HCT116 (cell line): ENCODE results near the gene ACBD4. TPM values are rescaled to one million over a fixed set of nuclear protein-coding genes. Genes with fewer than 3 reads are reported as not detected.

Source experiments
- ATAC-seq: fragments of 200-7000 bp; cut with Tn5 transposase; 2 replicates; pipeline ENCODE4 v1.9.1; 2020; ENCODE audit warnings: mild to moderate bottlenecking, moderate library complexity
- BruUV-seq: library from RNA; stranded (reverse); fragments of 400-500 nt; replicated peaks from 2 replicates; lab custom pipeline; 2021; lab: Mats Ljungman, UMichigan
- CTCF ChIA-PET: fragments of 300-600 bp; sonication (Branson Sonifier 250); formaldehyde crosslinking; loops from one replicate; lab custom pipeline; 2021; ENCODE audit warnings: antibody characterized with exemption; lab: Charles Lee
- POLR2A ChIA-PET: fragments of 300-600, 350-600 bp; sonication (Branson Sonifier 250); formaldehyde crosslinking; loops from one replicate; lab custom pipeline; 2021; ENCODE audit warnings: antibody characterized with exemption; lab: Charles Lee
- RAD21 ChIA-PET, 2 experiments: fragments of 300-600 bp; sonication (Branson Sonifier 250); formaldehyde crosslinking; loops; one replicate each; lab custom pipeline; 2023; ENCODE audit warnings: low total read pairs in 2 of 2; ENCODE audit not compliant: uncharacterized antibody in 2 of 2, unreplicated experiment in 2 of 2, low non-redundant PET in 1 of 2; lab: Charles Lee
- DNase-seq: peaks from one replicate; pipeline ENCODE4 v3.0.0-alpha.2; 2010; ENCODE audit warnings: low read depth, low spot score
- H2AFZ ChIP-seq: fragments of 200-600 bp; shearing (Covaris generic), sonication (generic); 2 replicates; pipeline ENCODE4 v1.6.1; 2017; ENCODE audit warnings: low read depth, mixed run types, mixed read lengths, antibody characterized with exemption, low read length; ENCODE audit not compliant: poor library complexity, severe bottlenecking
- H3K27ac ChIP-seq: 2 replicates; pipeline ENCODE4 v1.5.1; 2012; ENCODE audit warnings: low read depth, low read length
- H3K27me3 ChIP-seq: fragments of 200-600 bp; sonication (generic); 2 replicates; pipeline ENCODE4 v1.6.1; 2016; ENCODE audit warnings: mixed run types, low read length, mixed read lengths; ENCODE audit not compliant: insufficient read depth
- H3K36me3 ChIP-seq, 2 experiments: fragments of 200-500 bp in 1 of 2; fragments of 200-600 bp in 1 of 2; sonication (Bioruptor generic) in 1 of 2; sonication (generic) in 1 of 2; 2 replicates each; pipeline versions ENCODE4 v1.5.1 to v1.6.1; 2014 to 2016; ENCODE audit warnings: low read length in 2 of 2, inconsistent platforms in 1 of 2, mixed read lengths in 1 of 2, mixed run types in 1 of 2; ENCODE audit not compliant: insufficient read depth in 2 of 2, control insufficient read depth in 1 of 2
- H3K4me1 ChIP-seq, 2 experiments: fragments of 200-600 bp in 1 of 2; sonication (generic) in 1 of 2; 2 replicates each; pipeline versions ENCODE4 v1.5.1 to v1.6.1; 2012 to 2017; ENCODE audit warnings: low read length in 2 of 2, inconsistent platforms in 1 of 2, mild to moderate bottlenecking in 1 of 2, mixed read lengths in 1 of 2, mixed run types in 1 of 2, moderate library complexity in 1 of 2; ENCODE audit not compliant: insufficient read depth in 2 of 2, control insufficient read depth in 1 of 2
- H3K4me2 ChIP-seq: fragments of 200-600 bp; sonication (generic); 2 replicates; pipeline ENCODE4 v1.6.1; 2017; ENCODE audit warnings: mixed run types, low read length, mixed read lengths
- H3K4me3 ChIP-seq, 2 experiments: fragments of 200-600 bp in 1 of 2; sonication (generic) in 1 of 2; replicated peaks in 1 of 2; 2 replicates each; pipeline ENCODE4 v1.5.1; 2011 to 2016; ENCODE audit warnings: low read length in 2 of 2, control low read depth in 1 of 2, low read depth in 1 of 2, mild to moderate bottlenecking in 1 of 2, mixed read lengths in 1 of 2, mixed run types in 1 of 2
- H3K79me2 ChIP-seq: fragments of 200-600 bp; sonication (generic); 2 replicates; pipeline ENCODE4 v1.6.1; 2017; ENCODE audit warnings: mild to moderate bottlenecking, mixed run types, low read length, moderate library complexity, mixed read lengths; ENCODE audit not compliant: insufficient read depth
- H3K9ac ChIP-seq: fragments of 200-600 bp; sonication (generic); 2 replicates; pipeline ENCODE4 v1.6.1; 2016; ENCODE audit warnings: low read length, mixed read lengths
- H3K9me2 ChIP-seq: fragments of 200-600 bp; sonication (generic), shearing (Covaris generic); 2 replicates; pipeline ENCODE4 v1.6.1; 2017; ENCODE audit warnings: mixed run types, mild to moderate bottlenecking, moderate library complexity; ENCODE audit not compliant: insufficient read depth
- H3K9me3 ChIP-seq, 2 experiments: fragments of 200-500 bp in 1 of 2; fragments of 200-600 bp in 1 of 2; sonication (Bioruptor generic) in 1 of 2; sonication (generic) in 1 of 2; 2 replicates each; pipeline ENCODE4 v1.6.1; 2014 to 2017; ENCODE audit warnings: low read length in 2 of 2, mixed read lengths in 2 of 2, inconsistent platforms in 1 of 2, low read depth in 1 of 2, mild to moderate bottlenecking in 1 of 2, mixed run types in 1 of 2, moderate library complexity in 1 of 2; ENCODE audit not compliant: control insufficient read depth in 1 of 2, insufficient read depth in 1 of 2
- H4K20me1 ChIP-seq: fragments of 200-600 bp; sonication (generic), shearing (Covaris generic); 2 replicates; pipeline ENCODE4 v1.6.1; 2017; ENCODE audit warnings: mixed run types, mild to moderate bottlenecking, moderate library complexity; ENCODE audit not compliant: insufficient read depth
- CBX3 ChIP-seq: IDR thresholded peaks from 2 replicates; pipeline ENCODE4 v1.6.1; 2012; ENCODE audit warnings: low read depth
- CEBPB ChIP-seq: IDR thresholded peaks from 2 replicates; pipeline ENCODE4 v1.6.1; 2012; ENCODE audit warnings: low read depth
- ELF1 ChIP-seq: IDR thresholded peaks from 2 replicates; pipeline ENCODE4 v1.6.1; 2012; ENCODE audit warnings: low read depth, borderline replicate concordance
- EZH2 ChIP-seq: fragments of 200-600 bp; sonication (generic); IDR thresholded peaks from 2 replicates; pipeline ENCODE4 v1.6.1; 2017; ENCODE audit warnings: antibody characterized with exemption, mixed run types
- JUND ChIP-seq: IDR thresholded peaks from 2 replicates; pipeline ENCODE4 v1.6.1; 2012
- MAX ChIP-seq: IDR thresholded peaks from 2 replicates; pipeline ENCODE4 v1.6.1; 2012
- POLR2A ChIP-seq: IDR thresholded peaks from 2 replicates; pipeline ENCODE4 v1.7.0; 2011; ENCODE audit warnings: borderline replicate concordance; ENCODE audit not compliant: insufficient read depth, insufficient read length; ENCODE audit errors: extremely low read depth
- RAD21 ChIP-seq: IDR thresholded peaks from 2 replicates; pipeline ENCODE4 v1.6.1; 2012; ENCODE audit warnings: low read depth, mild to moderate bottlenecking
- SP1 ChIP-seq: IDR thresholded peaks from 2 replicates; pipeline ENCODE4 v1.6.1; 2012; ENCODE audit warnings: low read depth
- TCF7L2 ChIP-seq: IDR thresholded peaks from 2 replicates; pipeline ENCODE4 v1.7.0; 2011; ENCODE audit warnings: borderline replicate concordance, inconsistent platforms; ENCODE audit not compliant: insufficient read depth, insufficient read length; ENCODE audit errors: extremely low read depth
- ZNF274 ChIP-seq: fragments of 200-500 bp; sonication (Bioruptor generic); IDR thresholded peaks from 2 replicates; pipeline ENCODE4 v1.6.1; 2014; ENCODE audit warnings: mild to moderate bottlenecking, low read depth, low read length, inconsistent platforms
- intact Hi-C: fragments of 100-400 bp; cut with micrococcal nuclease; formaldehyde crosslinking; loops from 2 replicates; pipeline ENCODE4 v1.10.0; 2022
- total RNA-seq: library from RNA; stranded (reverse); gene quantifications from one replicate; pipeline ENCODE4 v1.2.1, GENCODE V29; 2021; ENCODE audit not compliant: unreplicated experiment
- TF ChIP-seq, protein P1 (sequence below): IDR thresholded peaks from 2 replicates; pipeline ENCODE4 v1.6.1; 2012
- TF ChIP-seq, protein P2 (sequence below), 3 experiments: fragments of 200-600 bp in 1 of 3; sonication (generic) in 1 of 3; IDR thresholded peaks in 2 of 3; conservative IDR thresholded peaks in 1 of 3; 2 replicates each; pipeline ENCODE4 v1.5.1; 2012 to 2017; ENCODE audit warnings: low read depth in 2 of 3, low read length in 2 of 3, antibody characterized with exemption in 1 of 3, borderline replicate concordance in 1 of 3, control low read depth in 1 of 3, mild to moderate bottlenecking in 1 of 3, mixed read lengths in 1 of 3, mixed run types in 1 of 3, moderate library complexity in 1 of 3; ENCODE audit not compliant: insufficient read depth in 1 of 3
- TF ChIP-seq, protein P3 (sequence below): IDR thresholded peaks from 2 replicates; pipeline ENCODE4 v1.6.1; 2011; ENCODE audit warnings: mild to moderate bottlenecking, low read length, moderate library complexity; ENCODE audit not compliant: insufficient replicate concordance; ENCODE audit errors: extremely low read depth

The ACBD4 gene
- total RNA-seq, 1 experiment from 2014 or later, result 13.6 TPM

GRCh38 chr17:45088741-45089140, 46.7 kb upstream of the ACBD4 start:
- Histone ChIP-seq H3K4me1 (peaks cover 3 to 24% of the 10 kb centered on the region in 2 experiments), H3K79me2 (peaks cover 22% of the 10 kb centered on the region), H4K20me1 (peaks cover 4% of the 10 kb centered on the region; the same call in 1 of the 2 replicates), H3K27ac (no peak overlapping the region), H3K27me3 (no peaks in the 10 kb centered on the region), H3K36me3 (peaks cover 55 to 59% of the 10 kb centered on the region in 2 experiments), H3K4me2 (no peak overlapping the region), H3K9me3 (no peaks in the 10 kb centered on the region), H2AFZ (no peak overlapping the region), H3K4me3 (no peak overlapping the region)
- intact Hi-C loops, result loop anchor here (2.0 kb wide), 1 partner anchor 20 kb away; no protein-coding TSS in a partner anchor
- DNase-seq (no peak), ATAC-seq (no peak)
- BruUV-seq, result TSS peak; percentile 27
- ChIA-PET CTCF (no interaction called here), RAD21 (interaction anchor here in 1 of 2 experiments (0.6 kb wide), 1 partner anchor 130 kb away, joined by 4 read pairs; no protein-coding TSS in a partner anchor)
- TF ChIP-seq TCF7L2, result no peak
- TF ChIP-seq, all 23 proteins: peak for 0
- Histone ChIP-seq H3K9me2 (no peaks in the 10 kb centered on the region), H3K9ac (no peak overlapping the region)
- POLR2A ChIA-PET, result no interaction called here

- ChIA-PET RAD21 (no interaction called here), CTCF (no interaction called here), POLR2A (interaction anchor here (0.7 kb wide), 1 partner anchor 35 kb away, joined by 3 read pairs; no protein-coding TSS in a partner anchor)
- no peak overlapping the region for H2AFZ ChIP-seq
- no peaks in the 10 kb centered on the region for H3K9me3 ChIP-seq
- no peak overlapping the region for H3K4me2 ChIP-seq
- peaks cover 4% of the 10 kb centered on the region; the same call in 1 of the 2 replicates for H4K20me1 ChIP-seq
- TF ChIP-seq JUND (no peak), ELF1 (no peak), TCF7L2 (no peak), ZNF274 (no peak), SP1 (no peak), EZH2 (no peak), CEBPB (no peak), MAX (no peak), RAD21 (no peak), CBX3 (no peak), POLR2A (no peak)
- TF ChIP-seq, protein P1, sequence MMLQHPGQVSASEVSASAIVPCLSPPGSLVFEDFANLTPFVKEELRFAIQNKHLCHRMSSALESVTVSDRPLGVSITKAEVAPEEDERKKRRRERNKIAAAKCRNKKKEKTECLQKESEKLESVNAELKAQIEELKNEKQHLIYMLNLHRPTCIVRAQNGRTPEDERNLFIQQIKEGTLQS, result no peak
- TF ChIP-seq, protein P2, sequence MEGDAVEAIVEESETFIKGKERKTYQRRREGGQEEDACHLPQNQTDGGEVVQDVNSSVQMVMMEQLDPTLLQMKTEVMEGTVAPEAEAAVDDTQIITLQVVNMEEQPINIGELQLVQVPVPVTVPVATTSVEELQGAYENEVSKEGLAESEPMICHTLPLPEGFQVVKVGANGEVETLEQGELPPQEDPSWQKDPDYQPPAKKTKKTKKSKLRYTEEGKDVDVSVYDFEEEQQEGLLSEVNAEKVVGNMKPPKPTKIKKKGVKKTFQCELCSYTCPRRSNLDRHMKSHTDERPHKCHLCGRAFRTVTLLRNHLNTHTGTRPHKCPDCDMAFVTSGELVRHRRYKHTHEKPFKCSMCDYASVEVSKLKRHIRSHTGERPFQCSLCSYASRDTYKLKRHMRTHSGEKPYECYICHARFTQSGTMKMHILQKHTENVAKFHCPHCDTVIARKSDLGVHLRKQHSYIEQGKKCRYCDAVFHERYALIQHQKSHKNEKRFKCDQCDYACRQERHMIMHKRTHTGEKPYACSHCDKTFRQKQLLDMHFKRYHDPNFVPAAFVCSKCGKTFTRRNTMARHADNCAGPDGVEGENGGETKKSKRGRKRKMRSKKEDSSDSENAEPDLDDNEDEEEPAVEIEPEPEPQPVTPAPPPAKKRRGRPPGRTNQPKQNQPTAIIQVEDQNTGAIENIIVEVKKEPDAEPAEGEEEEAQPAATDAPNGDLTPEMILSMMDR (IDR thresholded peaks at IDR 0.05 in 2 of 3, conservative IDR thresholded peaks at IDR 0.05 in 1 of 3; ENCODE audit: borderline replicate concordance in 1 of 3, insufficient read depth in 1 of 3, low read depth in 2 of 3, low read length in 2 of 3), result no peak
- TF ChIP-seq, protein P3, sequence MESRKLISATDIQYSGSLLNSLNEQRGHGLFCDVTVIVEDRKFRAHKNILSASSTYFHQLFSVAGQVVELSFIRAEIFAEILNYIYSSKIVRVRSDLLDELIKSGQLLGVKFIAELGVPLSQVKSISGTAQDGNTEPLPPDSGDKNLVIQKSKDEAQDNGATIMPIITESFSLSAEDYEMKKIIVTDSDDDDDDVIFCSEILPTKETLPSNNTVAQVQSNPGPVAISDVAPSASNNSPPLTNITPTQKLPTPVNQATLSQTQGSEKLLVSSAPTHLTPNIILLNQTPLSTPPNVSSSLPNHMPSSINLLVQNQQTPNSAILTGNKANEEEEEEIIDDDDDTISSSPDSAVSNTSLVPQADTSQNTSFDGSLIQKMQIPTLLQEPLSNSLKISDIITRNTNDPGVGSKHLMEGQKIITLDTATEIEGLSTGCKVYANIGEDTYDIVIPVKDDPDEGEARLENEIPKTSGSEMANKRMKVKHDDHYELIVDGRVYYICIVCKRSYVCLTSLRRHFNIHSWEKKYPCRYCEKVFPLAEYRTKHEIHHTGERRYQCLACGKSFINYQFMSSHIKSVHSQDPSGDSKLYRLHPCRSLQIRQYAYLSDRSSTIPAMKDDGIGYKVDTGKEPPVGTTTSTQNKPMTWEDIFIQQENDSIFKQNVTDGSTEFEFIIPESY, result no peak
- peaks cover 23% of the 10 kb centered on the region for H3K79me2 ChIP-seq
- H3K9ac ChIP-seq, result no peak overlapping the region
- H3K4me3 ChIP-seq, result no peak overlapping the region
- intact Hi-C loops, result loop anchor here (10.0 kb wide), 1 partner anchor 316 kb away; no protein-coding TSS in a partner anchor
- no peaks in the 10 kb centered on the region for H3K27me3 ChIP-seq
- peaks cover 52 to 57% of the 10 kb centered on the region in 2 experiments for H3K36me3 ChIP-seq
- DNase-seq (no peak), ATAC-seq (no peak)
- H3K4me1 ChIP-seq, result peaks cover 3 to 24% of the 10 kb centered on the region in 2 experiments
- BruUV-seq, result no TSS peak
- H3K9me2 ChIP-seq, result no peaks in the 10 kb centered on the region
- no peak overlapping the region for H3K27ac ChIP-seq
Observed at GRCh38 chr17:45090711-45091110, 44.8 kb upstream of the ACBD4 start.
